HEK293 (cell line): ENCODE measurements around the gene SCAMP3.
A peak's percentile ranks its signal among the peaks of the same experiment; 100 is the strongest.

Experiments
- ELK4 ChIP-seq: IDR thresholded peaks from 2 replicates; pipeline ENCODE4 v1.6.1; 2011; ENCODE audit warnings: mild to moderate bottlenecking, low read depth, low read length, borderline replicate concordance
- FEZF1 ChIP-seq: fragments of 450-650 bp; formaldehyde crosslinking; IDR thresholded peaks from 2 replicates; pipeline ENCODE4 v1.5.1; 2016; ENCODE audit warnings: missing biosample characterization, missing genetic modification characterization
- GLI2 ChIP-seq: fragments of 450-650 bp; formaldehyde crosslinking; IDR thresholded peaks from 2 replicates; pipeline ENCODE4; 2017; ENCODE audit warnings: missing biosample characterization, missing genetic modification characterization, low read depth, borderline replicate concordance
- HOXD13 ChIP-seq: sonication (generic); formaldehyde crosslinking; IDR thresholded peaks from 2 replicates; pipeline ENCODE4 v1.8.0; 2022; ENCODE audit warnings: missing genetic modification reagents, borderline replicate concordance
- KLF16 ChIP-seq: fragments of 450-650 bp; formaldehyde crosslinking; IDR thresholded peaks from 2 replicates; pipeline ENCODE4 v1.5.1; 2017; ENCODE audit warnings: missing biosample characterization, missing genetic modification characterization
- PRDM6 ChIP-seq: fragments of 450-650 bp; formaldehyde crosslinking; IDR thresholded peaks from 2 replicates; pipeline ENCODE4 v1.5.1; 2017; ENCODE audit warnings: missing biosample characterization, missing genetic modification characterization
- REPIN1 ChIP-seq: fragments of 450-650 bp; formaldehyde crosslinking; IDR thresholded peaks from 2 replicates; pipeline ENCODE4 v1.5.1; 2017; ENCODE audit warnings: missing biosample characterization, missing genetic modification characterization, low read depth
- SP3 ChIP-seq: fragments of 450-650 bp; formaldehyde crosslinking; IDR thresholded peaks from 2 replicates; pipeline ENCODE4 v1.5.1; 2016; ENCODE audit warnings: missing biosample characterization, missing genetic modification characterization
- ZBTB17 ChIP-seq: fragments of 450-650 bp; formaldehyde crosslinking; IDR thresholded peaks from 2 replicates; pipeline ENCODE4 v1.5.1; 2016; ENCODE audit warnings: missing biosample characterization, missing genetic modification characterization
- ZBTB49 ChIP-seq: fragments of 450-650 bp; formaldehyde crosslinking; IDR thresholded peaks from 2 replicates; pipeline ENCODE4 v1.5.1; 2016; ENCODE audit warnings: missing biosample characterization, missing genetic modification characterization, low read depth
- ZBTB8A ChIP-seq: fragments of 450-650 bp; formaldehyde crosslinking; IDR thresholded peaks from 2 replicates; pipeline ENCODE4 v1.5.1; 2016; ENCODE audit warnings: missing biosample characterization, missing genetic modification characterization
- ZNF292 ChIP-seq: fragments of 450-650 bp; formaldehyde crosslinking; IDR thresholded peaks from 2 replicates; pipeline ENCODE4 v1.5.1; 2016; ENCODE audit warnings: low read depth, missing biosample characterization, missing genetic modification characterization, borderline replicate concordance
- ZNF433 ChIP-seq: fragments of 450-650 bp; formaldehyde crosslinking; IDR thresholded peaks from 2 replicates; pipeline ENCODE4 v1.5.1; 2016; ENCODE audit warnings: missing biosample characterization, missing genetic modification characterization, low read depth
- ZNF514 ChIP-seq: fragments of 450-650 bp; formaldehyde crosslinking; IDR thresholded peaks from 2 replicates; pipeline ENCODE4 v1.5.1; 2016; ENCODE audit warnings: missing biosample characterization, missing genetic modification characterization
- ZNF521 ChIP-seq: fragments of 450-650 bp; formaldehyde crosslinking; IDR thresholded peaks from 2 replicates; pipeline ENCODE4 v1.5.1; 2017; ENCODE audit warnings: missing biosample characterization, mild to moderate bottlenecking, missing genetic modification characterization
- ZNF529 ChIP-seq: fragments of 450-650 bp; formaldehyde crosslinking; IDR thresholded peaks from 2 replicates; pipeline ENCODE4 v1.5.1; 2017; ENCODE audit warnings: missing genetic modification characterization, missing biosample characterization; ENCODE audit not compliant: insufficient replicate concordance
- ZNF629 ChIP-seq: fragments of 450-650 bp; formaldehyde crosslinking; IDR thresholded peaks from 2 replicates; pipeline ENCODE4 v1.5.1; 2017; ENCODE audit warnings: missing biosample characterization, missing genetic modification characterization
- ZNF645 ChIP-seq: fragments of 450-650 bp; formaldehyde crosslinking; IDR thresholded peaks from 2 replicates; pipeline ENCODE4; 2016; ENCODE audit warnings: missing biosample characterization, missing genetic modification characterization
- ZNF76 ChIP-seq: fragments of 450-650 bp; formaldehyde crosslinking; IDR thresholded peaks from 2 replicates; pipeline ENCODE4; 2016; ENCODE audit warnings: low read depth, missing biosample characterization, missing genetic modification characterization, borderline replicate concordance
- ZNF785 ChIP-seq: fragments of 450-650 bp; formaldehyde crosslinking; IDR thresholded peaks from 2 replicates; pipeline ENCODE4 v1.5.1; 2016; ENCODE audit warnings: missing biosample characterization, missing genetic modification characterization
- ZNF792 ChIP-seq: fragments of 450-650 bp; formaldehyde crosslinking; IDR thresholded peaks from 2 replicates; pipeline ENCODE4 v1.5.1; 2016; ENCODE audit warnings: missing biosample characterization, missing genetic modification characterization
- TF ChIP-seq, protein P1 (sequence below): fragments of 450-650 bp; formaldehyde crosslinking; IDR thresholded peaks from 2 replicates; pipeline ENCODE4 v1.5.1; 2016; ENCODE audit warnings: missing biosample characterization, missing genetic modification characterization
- TF ChIP-seq, protein P2 (sequence below): fragments of 450-650 bp; formaldehyde crosslinking; conservative IDR thresholded peaks from 2 replicates; pipeline ENCODE4 v1.5.1; 2016; ENCODE audit warnings: low read depth, missing biosample characterization, missing genetic modification characterization
- TF ChIP-seq, protein P3 (sequence below): fragments of 450-650 bp; formaldehyde crosslinking; IDR thresholded peaks from 2 replicates; pipeline ENCODE4 v1.5.1; 2016; ENCODE audit warnings: missing biosample characterization, missing genetic modification characterization

SCAMP3 gene

GRCh38 chr1:155244368-155245162, 17.6 kb downstream of the SCAMP3 start (continued):
- TF ChIP-seq, protein P1, sequence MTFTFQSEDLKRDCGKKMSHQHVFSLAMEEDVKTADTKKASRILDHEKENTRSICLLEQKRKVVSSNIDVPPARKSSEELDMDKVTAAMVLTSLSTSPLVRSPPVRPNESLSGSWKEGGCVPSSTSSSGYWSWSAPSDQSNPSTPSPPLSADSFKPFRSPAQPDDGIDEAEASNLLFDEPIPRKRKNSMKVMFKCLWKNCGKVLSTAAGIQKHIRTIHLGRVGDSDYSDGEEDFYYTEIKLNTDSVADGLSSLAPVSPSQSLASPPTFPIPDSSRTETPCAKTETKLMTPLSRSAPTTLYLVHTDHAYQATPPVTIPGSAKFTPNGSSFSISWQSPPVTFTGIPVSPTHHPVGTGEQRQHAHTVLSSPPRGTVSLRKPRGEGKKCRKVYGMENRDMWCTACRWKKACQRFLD (tag by site-specific recombination) = peak; percentile 97
- TF ChIP-seq HOXD13 (CRISPR knock-in tag) = no peak
- no peak; the same call in 1 of the 2 replicates for TF ChIP-seq GLI2
- peak; percentile 96 for TF ChIP-seq ZBTB8A (tag by site-specific recombination)
- 0 out of 2 replicates have a peak, but pooled peaks have one; percentile 22 for TF ChIP-seq ZNF292 (tag by site-specific recombination)
- TF ChIP-seq ZBTB17 (tag by site-specific recombination) = peak; percentile 100
- TF ChIP-seq, protein P2, sequence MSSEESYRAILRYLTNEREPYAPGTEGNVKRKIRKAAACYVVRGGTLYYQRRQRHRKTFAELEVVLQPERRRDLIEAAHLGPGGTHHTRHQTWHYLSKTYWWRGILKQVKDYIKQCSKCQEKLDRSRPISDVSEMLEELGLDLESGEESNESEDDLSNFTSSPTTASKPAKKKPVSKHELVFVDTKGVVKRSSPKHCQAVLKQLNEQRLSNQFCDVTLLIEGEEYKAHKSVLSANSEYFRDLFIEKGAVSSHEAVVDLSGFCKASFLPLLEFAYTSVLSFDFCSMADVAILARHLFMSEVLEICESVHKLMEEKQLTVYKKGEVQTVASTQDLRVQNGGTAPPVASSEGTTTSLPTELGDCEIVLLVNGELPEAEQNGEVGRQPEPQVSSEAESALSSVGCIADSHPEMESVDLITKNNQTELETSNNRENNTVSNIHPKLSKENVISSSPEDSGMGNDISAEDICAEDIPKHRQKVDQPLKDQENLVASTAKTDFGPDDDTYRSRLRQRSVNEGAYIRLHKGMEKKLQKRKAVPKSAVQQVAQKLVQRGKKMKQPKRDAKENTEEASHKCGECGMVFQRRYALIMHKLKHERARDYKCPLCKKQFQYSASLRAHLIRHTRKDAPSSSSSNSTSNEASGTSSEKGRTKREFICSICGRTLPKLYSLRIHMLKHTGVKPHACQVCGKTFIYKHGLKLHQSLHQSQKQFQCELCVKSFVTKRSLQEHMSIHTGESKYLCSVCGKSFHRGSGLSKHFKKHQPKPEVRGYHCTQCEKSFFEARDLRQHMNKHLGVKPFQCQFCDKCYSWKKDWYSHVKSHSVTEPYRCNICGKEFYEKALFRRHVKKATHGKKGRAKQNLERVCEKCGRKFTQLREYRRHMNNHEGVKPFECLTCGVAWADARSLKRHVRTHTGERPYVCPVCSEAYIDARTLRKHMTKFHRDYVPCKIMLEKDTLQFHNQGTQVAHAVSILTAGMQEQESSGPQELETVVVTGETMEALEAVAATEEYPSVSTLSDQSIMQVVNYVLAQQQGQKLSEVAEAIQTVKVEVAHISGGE (tag by site-specific recombination) = peak; percentile 84
- TF ChIP-seq ZBTB49 (tag by site-specific recombination) = peak; percentile 96
- TF ChIP-seq ZNF521 (tag by site-specific recombination) = no peak
- peak; percentile 95 for TF ChIP-seq ZNF76 (tag by site-specific recombination)
- TF ChIP-seq ZNF514 = 0 out of 2 replicates have a peak, but pooled peaks have one; percentile 70
- TF ChIP-seq ELK4 = no peak
- TF ChIP-seq ZNF785 (tag by site-specific recombination) = peak; percentile 100
- TF ChIP-seq ZNF792 = peak; percentile 94
- TF ChIP-seq, protein P3, sequence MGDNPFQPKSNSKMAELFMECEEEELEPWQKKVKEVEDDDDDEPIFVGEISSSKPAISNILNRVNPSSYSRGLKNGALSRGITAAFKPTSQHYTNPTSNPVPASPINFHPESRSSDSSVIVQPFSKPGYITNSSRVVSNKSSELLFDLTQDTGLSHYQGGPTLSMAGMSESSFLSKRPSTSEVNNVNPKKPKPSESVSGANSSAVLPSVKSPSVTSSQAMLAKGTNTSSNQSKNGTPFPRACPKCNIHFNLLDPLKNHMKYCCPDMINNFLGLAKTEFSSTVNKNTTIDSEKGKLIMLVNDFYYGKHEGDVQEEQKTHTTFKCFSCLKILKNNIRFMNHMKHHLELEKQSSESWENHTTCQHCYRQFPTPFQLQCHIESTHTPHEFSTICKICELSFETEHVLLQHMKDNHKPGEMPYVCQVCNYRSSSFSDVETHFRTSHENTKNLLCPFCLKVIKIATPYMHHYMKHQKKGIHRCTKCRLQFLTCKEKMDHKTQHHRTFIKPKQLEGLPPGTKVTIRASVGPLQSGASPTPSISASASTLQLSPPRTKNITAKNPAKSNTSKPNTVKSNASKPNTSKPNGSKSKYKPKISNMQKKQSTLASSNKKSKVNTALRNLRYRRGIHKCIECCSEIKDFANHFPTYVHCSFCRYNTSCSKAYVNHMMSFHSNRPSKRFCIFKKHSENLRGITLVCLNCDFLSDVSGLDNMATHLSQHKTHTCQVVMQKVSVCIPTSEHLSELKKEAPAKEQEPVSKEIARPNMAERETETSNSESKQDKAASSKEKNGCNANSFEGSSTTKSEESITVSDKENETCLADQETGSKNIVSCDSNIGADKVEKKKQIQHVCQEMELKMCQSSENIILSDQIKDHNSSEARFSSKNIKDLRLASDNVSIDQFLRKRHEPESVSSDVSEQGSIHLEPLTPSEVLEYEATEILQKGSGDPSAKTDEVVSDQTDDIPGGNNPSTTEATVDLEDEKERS (tag by site-specific recombination) = peak; percentile 99
- peak; percentile 100 for TF ChIP-seq REPIN1
- peak; percentile 100 for TF ChIP-seq KLF16
- TF ChIP-seq FEZF1 = peak; percentile 92
- TF ChIP-seq PRDM6 (tag by site-specific recombination) = peak; percentile 83; the same call in 1 of the 2 replicates
- TF ChIP-seq SP3 (tag by site-specific recombination) = peak; percentile 99
- no peak for TF ChIP-seq ZNF529
- 0 out of 2 replicates have a peak, but pooled peaks have one; percentile 26 for TF ChIP-seq ZNF433 (tag by site-specific recombination)
- TF ChIP-seq ZNF645 = peak; percentile 97
- peak; percentile 98 for TF ChIP-seq ZNF629 (tag by site-specific recombination)
